NCI-H1436 treated with DMSO at 0.1 percent for 48 hours (cell line): ENCODE results near the gene RET.

Source experiments
- DNase-seq: peaks from one replicate; lab custom pipeline; 2025; lab: John Stamatoyannopoulos, UW

Gene RET

DNA sequence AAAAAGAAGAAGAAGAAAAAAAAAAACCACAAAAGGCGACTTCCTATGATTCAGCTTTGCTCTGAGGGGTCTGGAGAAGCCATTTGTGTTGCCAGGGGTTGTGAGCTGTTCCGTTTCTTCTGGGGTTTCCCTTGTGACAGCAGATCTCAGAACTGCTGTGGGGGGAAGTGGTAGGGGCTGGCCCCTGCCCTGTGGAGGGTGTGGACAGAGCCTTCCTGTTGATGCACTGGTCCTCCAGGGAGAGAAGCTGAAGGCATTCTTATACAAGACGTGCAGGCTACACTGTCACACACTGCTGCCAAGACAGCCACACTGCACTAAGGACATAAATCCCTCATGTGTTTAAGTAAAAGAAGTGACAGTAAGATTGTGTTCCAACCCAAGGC, 44.1 kb downstream of the RET start:
- DNase-seq: no peak

DNA sequence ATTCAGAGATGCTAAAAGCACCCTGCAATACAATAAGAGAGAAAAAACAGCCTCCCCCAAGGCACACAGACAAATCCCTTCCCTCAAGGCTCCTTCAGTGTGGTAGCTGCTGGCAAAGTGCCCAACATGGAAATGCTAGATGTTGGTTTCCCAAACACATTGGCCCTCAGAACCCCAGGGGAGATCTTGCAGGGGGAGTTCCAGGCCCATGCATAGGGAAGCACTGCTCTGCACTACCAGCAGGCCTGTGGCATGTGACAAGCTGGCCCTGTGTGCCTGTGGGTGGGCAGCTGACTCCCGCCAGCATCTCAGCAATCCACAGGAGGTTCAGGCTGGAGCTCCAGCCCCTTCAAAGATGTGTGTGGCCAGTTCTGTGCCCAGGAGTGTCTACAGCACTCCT, 44.6 kb downstream of the RET start:
- no peak for DNase-seq

DNA sequence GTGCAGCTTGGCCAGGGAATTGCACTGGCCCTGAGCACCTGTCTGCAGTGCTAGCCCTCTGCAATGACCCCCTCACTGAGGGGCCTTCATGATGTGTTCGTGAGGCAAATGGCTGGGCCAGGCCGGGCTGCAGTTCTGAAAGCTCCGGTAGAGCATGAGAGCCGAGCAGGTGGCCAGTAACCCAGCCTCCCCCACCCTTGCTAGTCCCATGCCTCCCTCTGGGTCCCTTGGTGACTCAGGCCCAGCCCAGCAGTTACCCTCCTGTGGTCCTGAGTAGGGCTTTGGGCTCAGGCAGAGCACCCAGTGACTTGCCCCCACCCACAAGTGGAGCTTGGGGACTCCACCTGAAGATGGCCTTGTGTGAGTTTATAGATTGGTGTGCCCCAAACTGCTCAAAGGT, 45.2 kb downstream of the RET start:
- no peak for DNase-seq

DNA sequence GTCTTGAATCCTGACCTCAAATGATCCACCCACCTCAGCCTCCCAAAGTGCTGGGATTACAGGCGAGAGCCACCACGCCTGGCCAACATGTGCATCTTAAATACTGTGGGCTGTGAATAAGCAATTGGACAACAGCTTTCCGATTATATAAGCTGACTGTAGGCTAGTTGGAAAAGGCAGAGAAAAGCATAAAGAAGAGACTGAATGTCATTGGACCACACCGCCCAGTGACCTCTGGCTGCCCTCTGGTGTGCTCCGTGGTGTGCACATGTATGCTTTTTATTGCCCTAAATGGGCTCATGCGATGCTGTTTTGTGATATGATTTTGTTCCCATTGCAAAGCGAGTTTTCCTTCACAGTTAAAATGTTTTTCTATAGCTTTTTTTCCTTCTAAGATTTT, 46.0 kb downstream of the RET start:
- DNase-seq: no peak

DNA sequence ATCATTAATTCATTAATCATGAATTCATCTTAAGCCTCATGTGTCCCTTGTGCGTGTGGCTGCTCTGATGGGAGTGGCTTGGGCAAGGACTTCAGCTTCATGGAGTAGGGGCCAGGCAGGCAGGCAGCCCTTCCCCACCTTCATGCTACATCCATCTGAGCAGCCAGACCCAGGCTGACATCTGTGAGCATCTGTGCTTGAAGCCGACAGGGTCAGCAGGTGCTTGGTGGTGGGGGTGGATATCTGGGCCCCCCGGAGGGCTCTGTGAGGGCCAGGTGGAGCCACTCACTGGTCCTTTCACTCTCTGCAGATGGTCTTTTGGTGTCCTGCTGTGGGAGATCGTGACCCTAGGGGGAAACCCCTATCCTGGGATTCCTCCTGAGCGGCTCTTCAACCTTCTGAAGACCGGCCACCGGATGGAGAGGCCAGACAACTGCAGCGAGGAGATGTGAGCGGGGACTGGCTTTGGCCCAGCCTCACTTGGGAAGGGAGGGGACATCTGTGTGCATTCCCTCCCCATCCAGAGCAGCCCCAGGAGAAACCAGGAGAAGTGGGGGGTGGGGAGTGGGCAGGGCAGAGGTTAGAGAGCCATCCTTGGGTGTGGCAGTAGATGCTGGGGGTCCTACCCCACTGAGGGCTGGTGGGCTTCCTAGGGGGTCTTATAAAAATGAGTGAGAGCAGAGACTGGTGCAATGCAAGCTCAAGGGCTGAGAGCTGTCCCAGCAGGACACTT, 46.7 kb downstream of the RET start:
- DNase-seq: no peak

DNA sequence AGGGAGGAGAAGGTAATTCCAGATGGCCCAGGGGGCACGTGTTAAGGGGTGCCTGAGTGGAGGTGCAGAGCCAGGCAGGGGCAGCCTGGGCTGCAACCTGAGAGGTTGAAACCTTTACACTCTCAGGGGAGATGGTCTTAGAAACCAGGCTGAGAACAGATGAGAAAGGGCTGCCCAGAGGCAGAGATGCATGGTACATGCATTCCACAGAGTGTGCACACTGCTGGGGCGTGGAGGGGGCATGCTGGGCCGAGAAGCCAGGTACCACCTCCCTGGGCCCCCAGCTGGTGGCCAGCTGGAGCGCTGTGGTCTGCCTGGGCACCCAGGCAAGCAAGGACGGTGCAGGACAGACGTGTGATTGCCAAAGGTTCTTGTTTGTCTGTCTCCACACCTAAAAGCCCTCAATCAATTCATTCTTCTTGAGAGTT, 47.2 kb downstream of the RET start:
- DNase-seq: no peak

DNA sequence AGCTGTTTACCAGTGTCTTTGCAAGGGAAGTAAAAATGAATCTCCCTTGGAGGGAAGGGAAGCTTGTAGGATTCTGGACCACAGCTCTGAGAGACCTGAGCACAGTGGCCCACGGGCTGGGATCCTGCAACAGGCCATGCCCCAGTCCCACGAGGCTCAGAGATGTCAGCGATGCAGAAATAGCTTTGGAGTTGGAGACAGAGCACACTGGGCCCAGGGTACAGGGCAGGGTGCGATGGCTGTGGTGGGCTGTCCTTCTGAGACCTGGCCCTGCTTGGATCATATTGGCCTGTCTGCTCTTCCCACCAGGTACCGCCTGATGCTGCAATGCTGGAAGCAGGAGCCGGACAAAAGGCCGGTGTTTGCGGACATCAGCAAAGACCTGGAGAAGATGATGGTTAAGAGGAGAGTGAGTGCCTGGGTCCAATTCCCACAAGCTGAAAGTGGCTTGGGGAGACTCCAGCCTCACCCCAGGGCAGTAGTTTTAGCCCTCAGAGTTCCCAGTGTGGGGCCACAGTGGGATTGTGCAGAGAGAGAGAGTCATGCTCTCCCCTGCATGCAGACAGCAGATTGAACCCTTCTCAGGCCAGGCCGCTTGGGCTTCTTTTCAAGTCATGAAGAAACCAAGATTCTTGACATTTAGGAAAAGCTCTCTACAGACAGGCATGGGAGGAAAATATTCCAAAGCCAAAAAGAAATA, 47.9 kb downstream of the RET start:
- no peak for DNase-seq

DNA sequence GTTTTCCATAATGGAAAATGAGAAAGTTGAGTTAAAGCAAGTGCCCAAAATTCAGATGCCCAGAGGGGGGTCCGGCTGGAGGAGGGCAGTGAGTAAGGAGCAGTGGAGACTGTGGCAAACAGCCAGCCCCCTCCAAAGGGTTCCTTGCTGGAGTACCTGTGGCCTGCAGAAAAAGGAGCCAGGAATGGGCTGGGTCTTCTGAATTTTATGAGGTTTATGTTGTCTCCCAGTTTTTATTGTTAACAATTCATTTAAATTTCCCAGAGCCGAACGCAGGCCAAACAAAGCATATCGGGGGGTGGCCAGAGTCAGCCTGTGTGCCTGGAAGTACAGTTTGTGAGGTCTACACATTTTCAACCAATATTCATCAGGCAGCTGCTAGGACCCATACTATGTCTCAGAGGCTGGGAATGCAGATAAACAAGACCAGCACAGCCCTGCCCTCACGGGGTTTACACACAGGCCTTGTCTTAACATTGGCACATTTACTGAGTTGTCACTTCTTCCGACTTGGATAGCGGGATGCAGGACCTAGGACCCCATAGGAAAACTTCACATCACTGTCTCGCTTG, 48.5 kb downstream of the RET start:
- no peak for DNase-seq

DNA sequence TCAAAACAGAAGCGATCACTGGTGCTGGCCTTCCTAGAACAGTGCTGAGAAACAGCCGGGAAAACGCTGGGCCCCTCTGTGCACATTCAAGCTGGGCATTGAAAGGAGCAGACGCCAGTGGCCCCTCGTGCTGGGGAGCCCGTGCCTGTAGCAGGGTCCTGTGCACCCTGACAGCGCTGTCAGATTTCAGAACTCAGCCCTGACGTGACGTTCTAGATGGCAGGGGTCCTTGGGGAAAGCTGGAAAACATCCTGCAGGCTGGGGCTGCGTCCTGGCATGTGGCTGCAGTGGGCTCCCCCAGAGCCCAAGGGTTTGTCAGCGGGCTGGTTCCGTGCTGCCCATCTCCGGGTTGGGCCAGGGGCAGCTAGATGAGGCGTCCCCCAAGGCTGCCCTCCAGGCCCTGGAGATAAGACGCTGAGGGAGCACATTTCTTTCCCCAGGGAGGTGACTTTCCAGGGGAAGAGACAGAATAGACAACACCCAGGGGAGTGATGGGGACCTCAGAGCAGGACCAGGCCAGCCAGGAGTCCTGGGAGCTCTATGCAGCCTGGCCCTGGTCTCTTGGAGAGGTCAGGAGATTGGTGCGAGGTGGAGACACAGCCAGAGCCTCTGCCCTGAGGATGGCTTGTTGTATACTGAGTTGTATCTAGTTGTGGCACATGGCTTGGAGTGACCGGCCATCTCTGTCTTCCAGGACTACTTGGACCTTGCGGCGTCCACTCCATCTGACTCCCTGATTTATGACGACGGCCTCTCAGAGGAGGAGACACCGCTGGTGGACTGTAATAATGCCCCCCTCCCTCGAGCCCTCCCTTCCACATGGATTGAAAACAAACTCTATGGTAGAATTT, 49.2 kb downstream of the RET start:
- no peak for DNase-seq

DNA sequence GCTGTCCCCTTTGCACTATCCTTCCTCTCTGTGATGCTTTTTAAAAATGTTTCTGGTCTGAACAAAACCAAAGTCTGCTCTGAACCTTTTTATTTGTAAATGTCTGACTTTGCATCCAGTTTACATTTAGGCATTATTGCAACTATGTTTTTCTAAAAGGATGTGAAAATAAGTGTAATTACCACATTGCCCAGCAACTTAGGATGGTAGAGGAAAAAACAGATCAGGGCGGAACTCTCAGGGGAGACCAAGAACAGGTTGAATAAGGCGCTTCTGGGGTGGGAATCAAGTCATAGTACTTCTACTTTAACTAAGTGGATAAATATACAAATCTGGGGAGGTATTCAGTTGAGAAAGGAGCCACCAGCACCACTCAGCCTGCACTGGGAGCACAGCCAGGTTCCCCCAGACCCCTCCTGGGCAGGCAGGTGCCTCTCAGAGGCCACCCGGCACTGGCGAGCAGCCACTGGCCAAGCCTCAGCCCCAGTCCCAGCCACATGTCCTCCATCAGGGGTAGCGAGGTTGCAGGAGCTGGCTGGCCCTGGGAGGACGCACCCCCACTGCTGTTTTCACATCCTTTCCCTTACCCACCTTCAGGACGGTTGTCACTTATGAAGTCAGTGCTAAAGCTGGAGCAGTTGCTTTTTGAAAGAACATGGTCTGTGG, 50.0 kb downstream of the RET start:
- DNase-seq: no peak

DNA sequence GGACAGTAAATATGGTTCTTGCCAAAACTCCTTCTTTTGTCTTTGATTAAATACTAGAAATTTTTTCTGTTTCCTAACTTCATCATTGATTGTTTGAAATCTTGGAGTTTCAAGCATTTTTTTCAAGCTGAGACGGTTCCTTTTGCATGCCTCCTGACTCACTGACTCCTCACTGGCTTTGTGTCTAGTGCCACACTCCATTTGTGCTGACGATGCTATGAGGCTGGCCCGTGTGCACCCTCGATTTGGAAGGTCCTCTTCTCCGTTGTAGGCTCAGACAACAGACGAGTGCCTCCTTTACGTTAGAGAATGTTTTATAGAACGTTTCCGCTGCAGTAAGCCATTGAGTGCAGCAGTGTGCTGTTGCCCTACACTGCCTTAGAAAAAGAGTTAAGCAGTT, 50.6 kb downstream of the RET start:
- DNase-seq: no peak

DNA sequence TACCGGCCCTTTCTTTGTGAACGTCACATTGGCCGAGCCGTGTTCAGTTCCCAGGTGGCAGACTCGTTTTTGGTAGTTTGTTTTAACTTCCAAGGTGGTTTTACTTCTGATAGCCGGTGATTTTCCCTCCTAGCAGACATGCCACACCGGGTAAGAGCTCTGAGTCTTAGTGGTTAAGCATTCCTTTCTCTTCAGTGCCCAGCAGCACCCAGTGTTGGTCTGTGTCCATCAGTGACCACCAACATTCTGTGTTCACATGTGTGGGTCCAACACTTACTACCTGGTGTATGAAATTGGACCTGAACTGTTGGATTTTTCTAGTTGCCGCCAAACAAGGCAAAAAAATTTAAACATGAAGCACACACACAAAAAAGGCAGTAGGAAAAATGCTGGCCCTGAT, 51.5 kb downstream of the RET start:
- no peak for DNase-seq

DNA sequence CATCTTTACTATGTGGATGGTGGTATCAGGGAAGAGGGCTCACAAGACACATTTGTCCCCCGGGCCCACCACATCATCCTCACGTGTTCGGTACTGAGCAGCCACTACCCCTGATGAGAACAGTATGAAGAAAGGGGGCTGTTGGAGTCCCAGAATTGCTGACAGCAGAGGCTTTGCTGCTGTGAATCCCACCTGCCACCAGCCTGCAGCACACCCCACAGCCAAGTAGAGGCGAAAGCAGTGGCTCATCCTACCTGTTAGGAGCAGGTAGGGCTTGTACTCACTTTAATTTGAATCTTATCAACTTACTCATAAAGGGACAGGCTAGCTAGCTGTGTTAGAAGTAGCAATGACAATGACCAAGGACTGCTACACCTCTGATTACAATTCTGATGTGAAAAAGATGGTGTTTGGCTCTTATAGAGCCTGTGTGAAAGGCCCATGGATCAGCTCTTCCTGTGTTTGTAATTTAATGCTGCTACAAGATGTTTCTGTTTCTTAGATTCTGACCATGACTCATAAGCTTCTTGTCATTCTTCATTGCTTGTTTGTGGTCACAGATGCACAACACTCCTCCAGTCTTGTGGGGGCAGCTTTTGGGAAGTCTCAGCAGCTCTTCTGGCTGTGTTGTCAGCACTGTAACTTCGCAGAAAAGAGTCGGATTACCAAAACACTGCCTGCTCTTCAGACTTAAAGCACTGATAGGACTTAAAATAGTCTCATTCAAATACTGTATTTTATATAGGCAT, 52.3 kb downstream of the RET start:
- DNase-seq: no peak

DNA sequence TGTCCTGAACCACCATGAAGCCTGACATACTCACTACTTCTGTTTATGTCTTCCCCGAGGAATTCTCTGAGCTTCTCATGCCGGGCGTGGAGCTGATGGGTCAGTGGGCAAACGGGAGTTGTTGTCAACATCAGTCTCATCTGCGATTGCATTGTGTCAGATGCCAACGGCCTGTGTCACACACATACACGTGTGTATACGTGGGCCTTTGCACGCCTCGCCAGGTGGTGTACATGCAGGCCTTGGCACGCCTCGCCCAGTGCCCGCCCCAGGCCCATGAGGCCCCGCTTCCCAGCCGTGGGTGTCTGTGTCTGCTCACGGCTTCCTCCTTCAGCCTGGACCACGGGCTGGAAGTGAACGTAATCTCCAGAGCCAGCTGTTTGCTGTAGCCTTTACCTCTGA, 53.9 kb downstream of the RET start:
- DNase-seq: no peak

DNA sequence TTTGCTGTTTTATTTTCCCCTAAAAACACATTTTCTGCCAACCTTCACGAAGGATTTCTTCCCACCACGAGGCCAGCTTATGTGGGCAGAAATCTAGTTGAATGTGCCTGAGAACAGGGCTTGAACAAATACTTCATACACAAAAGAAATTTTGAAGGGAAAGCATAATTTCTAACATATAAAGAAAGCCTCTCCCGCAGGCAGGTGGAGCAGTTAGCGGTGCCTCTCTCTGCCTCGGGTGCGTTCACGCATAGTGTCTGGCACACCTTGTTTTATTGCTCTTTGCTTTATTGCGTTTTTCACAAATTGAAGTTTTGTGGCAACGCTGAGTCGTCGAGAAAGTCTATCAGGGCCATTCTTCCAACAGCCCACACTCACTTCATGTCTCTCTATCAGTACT, 54.4 kb downstream of the RET start:
- DNase-seq: no peak

DNA sequence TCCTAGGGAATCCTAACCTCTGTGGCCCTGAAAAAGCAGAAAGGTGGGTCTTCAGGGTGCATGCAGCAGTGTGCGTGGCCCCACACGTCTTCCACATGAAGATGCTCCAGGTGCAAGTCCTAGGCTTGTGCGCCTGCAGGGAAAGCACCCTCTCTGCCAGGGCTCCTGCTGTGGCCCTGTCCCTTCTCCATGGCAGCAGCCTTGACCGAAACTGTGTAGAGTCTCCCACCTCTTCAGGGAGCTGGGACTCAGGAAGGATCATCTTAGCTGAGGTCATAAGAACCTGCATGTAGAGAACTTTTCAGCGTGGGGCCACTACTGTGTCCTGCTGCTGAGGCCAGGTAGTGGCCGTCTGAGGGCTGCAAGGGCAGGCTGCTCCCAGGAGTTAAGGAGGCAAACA, 55.0 kb downstream of the RET start:
- no peak for DNase-seq

DNA sequence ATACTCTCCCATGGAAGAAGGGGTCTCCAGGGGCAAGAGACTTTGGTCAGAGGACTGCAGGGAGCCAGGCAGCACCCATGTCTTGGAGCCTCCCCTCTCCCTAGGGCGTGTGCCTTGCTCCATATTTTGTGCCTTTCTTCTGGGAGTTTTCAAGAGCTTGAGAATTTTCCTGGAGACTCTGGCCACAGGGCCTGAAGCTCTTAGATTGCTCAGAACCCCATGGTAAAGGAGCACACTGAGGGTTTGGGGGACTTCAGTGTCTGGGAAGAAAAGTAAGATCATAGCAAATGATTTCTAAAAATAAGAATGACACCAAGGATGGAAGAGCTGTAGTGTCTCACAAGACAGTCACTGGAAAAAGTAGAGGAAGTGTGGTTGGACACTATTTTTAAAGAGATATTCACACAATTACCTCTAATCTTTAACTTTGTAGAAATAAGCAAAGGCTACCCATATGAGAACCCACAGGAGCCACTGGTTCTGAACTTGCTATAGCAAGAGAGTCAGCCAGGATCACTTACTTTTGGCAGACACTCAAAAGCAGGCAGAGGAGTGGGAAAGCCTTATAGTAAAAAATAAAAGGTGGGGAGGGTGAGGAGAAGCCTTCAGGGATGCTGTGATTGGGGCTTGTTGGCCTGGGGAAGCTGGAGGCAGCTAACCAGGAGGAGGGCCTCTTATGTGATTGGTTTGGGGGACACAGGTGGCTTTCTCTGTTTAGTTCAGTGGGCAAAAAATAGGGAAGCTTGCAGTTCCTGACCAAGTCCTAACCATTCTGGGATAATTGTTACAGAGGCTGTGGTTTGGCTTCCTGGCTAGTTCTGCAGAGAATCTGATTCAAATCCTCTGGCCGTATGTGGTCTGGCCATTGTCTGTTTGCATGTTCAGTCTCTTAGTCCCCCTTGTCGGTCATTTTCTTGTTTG, 56.3 kb downstream of the RET start:
- no peak for DNase-seq

DNA sequence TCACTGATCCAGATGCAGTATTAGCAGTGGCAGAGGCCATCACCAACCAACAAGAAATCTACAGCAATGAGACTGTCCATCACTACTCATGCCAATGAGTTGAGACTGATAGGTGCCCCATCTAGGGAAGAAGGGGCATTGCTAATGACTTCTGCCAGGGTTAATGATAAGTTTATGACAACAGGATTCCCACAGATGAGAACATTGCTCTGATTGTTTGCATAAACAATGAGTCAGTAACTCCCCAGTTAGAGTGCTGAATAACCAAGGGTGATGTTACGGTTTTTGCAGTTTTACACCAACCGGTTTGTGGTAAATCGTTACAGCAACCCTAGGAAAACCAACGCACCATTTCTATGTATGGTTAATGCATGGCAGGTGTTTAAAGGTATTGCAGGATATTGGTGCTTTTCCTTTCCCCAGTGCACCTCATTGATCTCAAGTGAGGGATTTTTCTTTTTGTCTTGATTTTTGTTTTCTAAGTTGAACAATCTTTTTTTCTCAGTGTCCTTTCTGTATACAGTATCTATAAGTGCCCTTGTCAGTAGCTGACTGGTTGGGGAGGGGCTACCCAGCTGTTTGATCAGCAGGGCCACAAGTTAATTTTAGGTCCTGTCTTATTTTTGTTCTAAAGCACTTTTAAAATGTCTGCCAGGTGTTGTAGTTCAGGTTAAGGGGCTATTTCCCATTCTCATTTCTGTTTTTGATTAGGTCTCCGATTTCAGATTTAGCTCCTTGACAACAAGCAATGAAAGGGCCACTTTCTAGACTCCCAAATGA, 57.4 kb downstream of the RET start:
- DNase-seq: no peak

DNA sequence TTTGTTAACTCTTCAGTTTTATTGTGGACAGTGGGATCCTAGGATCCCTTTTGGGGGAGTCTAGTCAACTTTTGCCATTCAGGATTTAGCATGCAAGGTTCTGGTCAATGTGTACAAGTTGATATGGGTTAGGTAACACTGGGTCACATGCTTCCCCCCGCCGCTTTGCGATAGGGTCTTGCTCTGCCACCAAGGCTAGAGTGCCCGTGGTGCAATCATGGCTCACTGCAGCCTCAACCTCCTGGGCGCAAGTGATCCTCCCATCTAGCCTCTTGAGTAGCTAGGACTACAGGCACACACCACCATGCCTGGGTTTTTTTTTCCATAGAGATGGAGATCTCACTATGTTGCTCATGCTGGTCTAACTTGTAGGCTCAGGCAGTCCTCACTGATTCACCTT, 58.2 kb downstream of the RET start:
- DNase-seq: no peak

DNA sequence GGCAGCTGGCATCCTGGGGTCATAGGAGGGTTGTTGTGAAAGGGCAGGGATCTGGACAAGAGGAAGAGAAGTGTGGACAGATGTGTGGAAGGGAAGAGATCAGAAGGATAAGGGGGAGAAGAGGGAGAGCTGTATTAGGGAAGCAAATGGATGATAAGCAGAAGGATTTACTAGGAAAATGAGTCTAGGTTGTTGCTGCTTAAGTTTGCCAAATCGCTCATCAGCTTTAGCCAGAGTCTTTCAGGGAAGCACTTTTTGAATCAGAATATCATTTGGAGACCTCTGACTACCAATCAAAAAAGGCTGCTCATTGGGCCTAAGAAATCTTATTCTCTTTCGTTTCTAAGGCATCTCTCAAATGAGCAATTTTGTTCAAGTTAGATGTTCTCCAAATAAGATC, 58.8 kb downstream of the RET start:
- no peak for DNase-seq
